ENCODE data around the gene CCDC149. TPM values are rescaled to one million over a fixed set of nuclear protein-coding genes. Genes with fewer than 3 reads are reported as not detected.

The CCDC149 gene
- total and polyA plus RNA-seq, 9 of the 15 experiments (the other 6 are each of a cell fraction or from before 2014, with no cell fraction given) = 0.04 to 0.18 TPM; not detected in 7

- Histone ChIP-seq H3K4me2 (ENCODE audit: insufficient read depth, low read length) (no peak overlapping the region), H2AFZ (ENCODE audit: low read depth, low read length) (no peak overlapping the region), H3K9ac (ENCODE audit: insufficient read depth in 1 of 2, low read depth in 2 of 2, low read length in 2 of 2) (no peak overlapping the region), H3K27ac (ENCODE audit: extremely low read depth, low read depth, low read length) (no peak overlapping the region), H3K79me2 (ENCODE audit: control insufficient read depth, insufficient read depth, low read length) (no peaks in the 10 kb centered on the region), H4K20me1 (replicated peaks; ENCODE audit: control insufficient read depth, insufficient read depth, low read length) (no peaks in the 10 kb centered on the region), H3K9me3 (replicated peaks; ENCODE audit: control insufficient read depth, insufficient read depth, low read depth, low read length) (no peaks in the 10 kb centered on the region), H3K27me3 (ENCODE audit: control insufficient read depth in 2 of 2, insufficient read depth in 2 of 2, low read length in 2 of 2) (peaks cover 0 to 10% of the 10 kb centered on the region in 2 experiments; a peak in 1 of 5 replicates), H3K4me1 (replicated peaks in 1 of 2; ENCODE audit: control insufficient read depth in 2 of 2, insufficient read depth in 2 of 2, low read length in 2 of 2) (no peaks in the 10 kb centered on the region), H3K4me3 (no peak overlapping the region), H3K9me1 (ENCODE audit: control insufficient read depth, insufficient read depth, low read length) (no peaks in the 10 kb centered on the region), H3K36me3 (ENCODE audit: control insufficient read depth, insufficient read depth, low read length) (no peaks in the 10 kb centered on the region)
- FAIRE-seq (no peak), DNase-seq (ENCODE audit: extremely low read depth in 1 of 4, low spot score in 3 of 4) (no peak), ATAC-seq (no peak)
- CTCF ChIA-PET (ENCODE audit: low intra/inter-chr PET ratio) = no interaction called here
- POLR2A ChIA-PET = no interaction called here
- intact Hi-C loops (cut with micrococcal nuclease) (no loop called here), in situ Hi-C loops (cut with MboI) (no loop called here)
- no TSS peak for BruUV-seq (replicated peaks)
- WGBS (ENCODE audit: insufficient coverage, low coverage, missing lambda C conversion rate) = 0% methylated on average over 2 of the region's 2 CpGs
- TF ChIP-seq, protein P1, sequence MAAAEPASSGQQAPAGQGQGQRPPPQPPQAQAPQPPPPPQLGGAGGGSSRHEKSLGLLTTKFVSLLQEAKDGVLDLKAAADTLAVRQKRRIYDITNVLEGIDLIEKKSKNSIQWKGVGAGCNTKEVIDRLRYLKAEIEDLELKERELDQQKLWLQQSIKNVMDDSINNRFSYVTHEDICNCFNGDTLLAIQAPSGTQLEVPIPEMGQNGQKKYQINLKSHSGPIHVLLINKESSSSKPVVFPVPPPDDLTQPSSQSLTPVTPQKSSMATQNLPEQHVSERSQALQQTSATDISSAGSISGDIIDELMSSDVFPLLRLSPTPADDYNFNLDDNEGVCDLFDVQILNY (CRISPR knock-in tag; IDR thresholded peaks at IDR 0.05) = no peak
- no peak for TF ChIP-seq ZKSCAN1 (IDR thresholded peaks at IDR 0.05; ENCODE audit: low read depth, low read length)
- no peak for TF ChIP-seq CAMTA2 (CRISPR knock-in tag; conservative IDR thresholded peaks at IDR 0.05)
- no peak for TF ChIP-seq MAX (CRISPR knock-in tag; IDR thresholded peaks at IDR 0.05)
- TF ChIP-seq RCOR1 (IDR thresholded peaks at IDR 0.05; ENCODE audit: borderline replicate concordance in 1 of 2, low read depth in 2 of 2, low read length in 2 of 2) = no peak
- TF ChIP-seq SREBF1 (IDR thresholded peaks at IDR 0.05; ENCODE audit: borderline replicate concordance, low read depth, low read length) = no peak
- TF ChIP-seq AFF1 (IDR thresholded peaks at IDR 0.05; ENCODE audit: low read depth in 1 of 2, partially characterized antibody in 2 of 2) = no peak
- TF ChIP-seq, protein P2, sequence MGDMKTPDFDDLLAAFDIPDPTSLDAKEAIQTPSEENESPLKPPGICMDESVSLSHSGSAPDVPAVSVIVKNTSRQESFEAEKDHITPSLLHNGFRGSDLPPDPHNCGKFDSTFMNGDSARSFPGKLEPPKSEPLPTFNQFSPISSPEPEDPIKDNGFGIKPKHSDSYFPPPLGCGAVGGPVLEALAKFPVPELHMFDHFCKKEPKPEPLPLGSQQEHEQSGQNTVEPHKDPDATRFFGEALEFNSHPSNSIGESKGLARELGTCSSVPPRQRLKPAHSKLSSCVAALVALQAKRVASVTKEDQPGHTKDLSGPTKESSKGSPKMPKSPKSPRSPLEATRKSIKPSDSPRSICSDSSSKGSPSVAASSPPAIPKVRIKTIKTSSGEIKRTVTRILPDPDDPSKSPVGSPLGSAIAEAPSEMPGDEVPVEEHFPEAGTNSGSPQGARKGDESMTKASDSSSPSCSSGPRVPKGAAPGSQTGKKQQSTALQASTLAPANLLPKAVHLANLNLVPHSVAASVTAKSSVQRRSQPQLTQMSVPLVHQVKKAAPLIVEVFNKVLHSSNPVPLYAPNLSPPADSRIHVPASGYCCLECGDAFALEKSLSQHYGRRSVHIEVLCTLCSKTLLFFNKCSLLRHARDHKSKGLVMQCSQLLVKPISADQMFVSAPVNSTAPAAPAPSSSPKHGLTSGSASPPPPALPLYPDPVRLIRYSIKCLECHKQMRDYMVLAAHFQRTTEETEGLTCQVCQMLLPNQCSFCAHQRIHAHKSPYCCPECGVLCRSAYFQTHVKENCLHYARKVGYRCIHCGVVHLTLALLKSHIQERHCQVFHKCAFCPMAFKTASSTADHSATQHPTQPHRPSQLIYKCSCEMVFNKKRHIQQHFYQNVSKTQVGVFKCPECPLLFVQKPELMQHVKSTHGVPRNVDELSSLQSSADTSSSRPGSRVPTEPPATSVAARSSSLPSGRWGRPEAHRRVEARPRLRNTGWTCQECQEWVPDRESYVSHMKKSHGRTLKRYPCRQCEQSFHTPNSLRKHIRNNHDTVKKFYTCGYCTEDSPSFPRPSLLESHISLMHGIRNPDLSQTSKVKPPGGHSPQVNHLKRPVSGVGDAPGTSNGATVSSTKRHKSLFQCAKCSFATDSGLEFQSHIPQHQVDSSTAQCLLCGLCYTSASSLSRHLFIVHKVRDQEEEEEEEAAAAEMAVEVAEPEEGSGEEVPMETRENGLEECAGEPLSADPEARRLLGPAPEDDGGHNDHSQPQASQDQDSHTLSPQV (IDR thresholded peaks at IDR 0.05) = no peak
- no peak for TF ChIP-seq CREBBP (IDR thresholded peaks at IDR 0.05; ENCODE audit: low read depth, low read length)
- TF ChIP-seq KHSRP (IDR thresholded peaks at IDR 0.05) = no peak
- no peak for TF ChIP-seq POLR2AphosphoS5 (IDR thresholded peaks at IDR 0.05; ENCODE audit: control insufficient read depth, insufficient read depth, low read depth, low read length)
- no peak for TF ChIP-seq MYBL2 (IDR thresholded peaks at IDR 0.05; ENCODE audit: low read depth)
- TF ChIP-seq MYBL2 (CRISPR knock-in tag; IDR thresholded peaks at IDR 0.05; ENCODE audit: borderline replicate concordance) = no peak
- TF ChIP-seq DNMT1 (IDR thresholded peaks at IDR 0.05) = no peak
These were observed 45.0 kb upstream of the CCDC149 start for GRCh38 chr4:24957886-24958285.
